ENCODE measurements around the gene LRP8. TPM values are rescaled to one million over a fixed set of nuclear protein-coding genes. Genes with fewer than 3 reads are reported as not detected.

Gene LRP8
- total RNA-seq, 1 donor from 2014 or later = 4.4 TPM

DNA sequence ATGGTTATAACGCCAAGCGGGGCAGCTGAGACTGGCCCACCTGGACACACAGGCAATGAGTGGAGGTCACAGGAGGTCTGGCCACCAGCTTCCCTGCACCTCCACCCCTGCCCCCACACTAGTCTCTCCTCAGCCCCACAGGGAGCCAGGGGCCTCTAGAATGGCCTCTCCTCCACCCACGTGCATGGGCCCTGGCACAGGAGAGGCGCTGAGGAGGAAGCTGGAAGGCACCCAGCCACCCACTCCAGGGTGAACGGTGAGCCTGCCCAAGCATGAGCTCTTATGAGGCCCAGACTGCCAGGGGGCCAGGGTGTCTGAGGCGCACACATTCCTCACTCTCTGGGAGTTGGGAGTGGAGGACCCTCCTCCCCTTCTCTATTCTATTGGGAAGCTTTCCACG is 22.2 kb downstream of the LRP8 start:
- Mint-ChIP-seq H3K9me3 (ENCODE audit: unreplicated experiment) (no peaks in the 10 kb centered on the region), H3K27ac (ENCODE audit: unreplicated experiment) (no peak overlapping the region), H3K36me3 (ENCODE audit: unreplicated experiment) (no peaks in the 10 kb centered on the region), H3K4me3 (ENCODE audit: unreplicated experiment) (no peak overlapping the region), H3K27me3 (ENCODE audit: unreplicated experiment) (no peaks in the 10 kb centered on the region), H3K4me1 (ENCODE audit: unreplicated experiment) (peaks cover 6% of the 10 kb centered on the region)
- DNase-seq (ENCODE audit: extremely low spot score, unreplicated experiment) = no peak
- no peak for TF ChIP-seq CTCF (IDR thresholded peaks at IDR 0.05)

DNA sequence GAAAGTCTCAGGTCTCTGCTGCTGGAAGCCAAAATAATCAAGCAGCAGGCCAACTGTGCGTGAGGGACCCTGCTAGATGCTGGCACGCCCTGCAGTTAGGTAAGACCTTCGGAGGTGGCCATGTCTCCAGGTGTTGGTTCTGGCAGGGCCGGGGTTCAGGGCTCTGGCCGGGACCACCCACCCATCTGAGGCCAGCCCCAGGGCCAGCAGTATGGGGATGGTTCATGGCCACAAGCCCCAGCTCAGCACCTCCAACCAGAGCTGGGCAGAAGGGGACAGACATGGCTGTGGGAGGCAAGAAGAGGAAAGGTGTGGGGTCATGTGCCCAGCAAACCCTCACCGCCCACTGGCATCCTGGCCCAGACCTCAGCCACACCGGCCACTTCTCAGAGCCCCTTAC is 23.3 kb downstream of the LRP8 start:
- no peaks in the 10 kb centered on the region for H3K27me3 Mint-ChIP-seq (ENCODE audit: unreplicated experiment)
- no peak overlapping the region for H3K27ac Mint-ChIP-seq (ENCODE audit: unreplicated experiment)
- H3K9me3 Mint-ChIP-seq (ENCODE audit: unreplicated experiment) = no peaks in the 10 kb centered on the region
- no peak for DNase-seq (ENCODE audit: extremely low spot score, unreplicated experiment)
- H3K4me3 Mint-ChIP-seq (ENCODE audit: unreplicated experiment) = no peak overlapping the region
- H3K36me3 Mint-ChIP-seq (ENCODE audit: unreplicated experiment) = no peaks in the 10 kb centered on the region
- H3K4me1 Mint-ChIP-seq (ENCODE audit: unreplicated experiment) = peaks cover 6% of the 10 kb centered on the region
- no peak for TF ChIP-seq CTCF (IDR thresholded peaks at IDR 0.05)

DNA sequence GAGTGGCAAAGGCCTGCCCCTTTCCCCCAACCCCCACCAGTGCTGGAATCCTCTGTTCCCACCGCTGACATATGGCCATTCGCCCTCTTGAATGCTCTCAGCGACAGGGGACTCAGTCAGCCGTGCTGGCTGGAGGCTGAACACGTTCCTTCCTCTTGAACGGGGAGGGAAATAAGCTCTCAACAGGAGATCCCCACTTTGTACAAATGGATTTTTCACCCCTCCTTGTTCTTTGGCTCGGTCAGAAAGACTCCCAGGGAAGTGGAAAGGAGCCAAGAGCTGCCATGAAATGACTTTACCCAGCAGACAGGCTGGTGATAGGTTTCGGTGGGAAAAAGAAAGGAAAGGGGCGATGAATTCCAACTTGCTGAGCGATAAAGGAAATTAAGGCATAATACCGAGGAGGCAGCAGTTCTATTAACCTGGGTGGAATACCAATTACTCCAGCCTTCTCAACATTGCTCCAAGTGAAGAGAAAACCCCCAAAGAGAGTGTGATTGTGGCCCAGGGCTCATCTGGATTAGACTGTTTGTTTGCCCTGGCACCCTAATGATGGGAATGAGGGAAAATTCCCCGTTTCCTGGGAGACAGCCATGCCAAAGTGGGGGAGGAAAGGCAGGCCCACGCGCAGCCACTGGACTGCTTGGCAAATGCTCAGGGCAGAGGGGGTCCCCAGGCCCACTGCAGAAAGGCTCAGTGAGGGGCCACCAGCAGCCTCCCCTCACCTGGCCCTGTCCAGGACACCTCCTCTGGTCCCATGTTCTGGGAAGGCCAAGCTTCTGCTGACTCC is 23.9 kb downstream of the LRP8 start:
- H3K4me3 Mint-ChIP-seq (ENCODE audit: unreplicated experiment) = no peak overlapping the region
- H3K27ac Mint-ChIP-seq (ENCODE audit: unreplicated experiment) = peak overlapping the region; percentile 2
- no peaks in the 10 kb centered on the region for H3K9me3 Mint-ChIP-seq (ENCODE audit: unreplicated experiment)
- no peaks in the 10 kb centered on the region for H3K27me3 Mint-ChIP-seq (ENCODE audit: unreplicated experiment)
- no peak for TF ChIP-seq CTCF (IDR thresholded peaks at IDR 0.05)
- no peak for DNase-seq (ENCODE audit: extremely low spot score, unreplicated experiment)
- no peaks in the 10 kb centered on the region for H3K36me3 Mint-ChIP-seq (ENCODE audit: unreplicated experiment)
- H3K4me1 Mint-ChIP-seq (ENCODE audit: unreplicated experiment) = peaks cover 9% of the 10 kb centered on the region

DNA sequence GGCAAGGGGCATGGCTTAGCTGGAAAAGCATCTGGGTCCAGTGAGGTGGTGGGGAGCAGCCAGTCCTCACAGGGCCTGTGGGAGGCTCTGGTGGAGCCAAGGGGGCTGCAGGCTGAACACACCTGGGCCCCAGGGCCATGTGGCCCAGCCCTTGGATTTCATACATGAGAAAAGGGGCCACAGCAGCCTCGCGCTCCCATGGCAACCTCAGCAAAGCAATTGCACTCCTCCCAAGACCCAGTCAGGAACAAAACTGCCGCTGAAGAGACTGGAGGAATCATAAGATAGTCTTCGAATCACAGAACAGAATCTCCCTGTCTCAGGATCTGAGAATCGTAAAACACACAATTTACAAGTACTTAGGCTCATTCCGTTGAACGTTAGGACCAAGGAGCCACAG is 24.6 kb downstream of the LRP8 start:
- no peak for TF ChIP-seq CTCF (IDR thresholded peaks at IDR 0.05)
- Mint-ChIP-seq H3K27me3 (ENCODE audit: unreplicated experiment) (no peaks in the 10 kb centered on the region), H3K4me1 (ENCODE audit: unreplicated experiment) (peaks cover 15% of the 10 kb centered on the region), H3K4me3 (ENCODE audit: unreplicated experiment) (no peak overlapping the region), H3K9me3 (ENCODE audit: unreplicated experiment) (no peaks in the 10 kb centered on the region), H3K36me3 (ENCODE audit: unreplicated experiment) (no peaks in the 10 kb centered on the region), H3K27ac (ENCODE audit: unreplicated experiment) (no peak overlapping the region)
- no peak for DNase-seq (ENCODE audit: extremely low spot score, unreplicated experiment)

DNA sequence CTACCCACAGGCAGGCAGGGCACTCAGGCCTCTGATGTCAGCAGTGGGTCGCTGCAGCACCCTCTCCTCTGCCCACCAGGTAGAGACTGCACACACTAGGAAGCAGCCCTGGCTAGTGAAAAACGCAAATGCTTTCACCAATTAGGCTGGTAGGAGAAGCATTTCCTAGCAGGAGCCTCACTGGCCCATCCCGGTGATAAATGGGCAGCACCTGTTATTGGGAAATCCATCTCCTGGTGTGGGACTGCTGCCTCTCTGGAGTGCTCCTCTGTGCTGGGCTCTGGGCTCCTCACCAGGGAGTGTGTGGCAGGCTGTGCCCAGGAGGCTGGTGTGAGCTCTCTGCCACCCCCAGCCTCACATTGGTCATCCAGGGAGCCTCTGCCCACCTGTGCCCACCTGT is 28.6 kb downstream of the LRP8 start:
- no peak for DNase-seq (ENCODE audit: extremely low spot score, unreplicated experiment)
- no peaks in the 10 kb centered on the region for H3K9me3 Mint-ChIP-seq (ENCODE audit: unreplicated experiment)
- no peak for TF ChIP-seq CTCF (IDR thresholded peaks at IDR 0.05)

More for the DNA sequence above, 28.6 kb downstream of the LRP8 start:
- no peak overlapping the region for H3K4me3 Mint-ChIP-seq (ENCODE audit: unreplicated experiment)
- H3K4me1 Mint-ChIP-seq (ENCODE audit: unreplicated experiment) = peaks cover 38% of the 10 kb centered on the region
- no peaks in the 10 kb centered on the region for H3K36me3 Mint-ChIP-seq (ENCODE audit: unreplicated experiment)
- no peaks in the 10 kb centered on the region for H3K27me3 Mint-ChIP-seq (ENCODE audit: unreplicated experiment)
- no peak overlapping the region for H3K27ac Mint-ChIP-seq (ENCODE audit: unreplicated experiment)

Measured in osteocyte (in vitro differentiated cells).